ENCODE measurements around the gene LRP1B.

The LRP1B gene

GRCh38 chr2:142040556-142040955 is 90.3 kb downstream of the LRP1B start:
- no peak for DNase-seq (ENCODE audit: low read depth)

GRCh38 chr2:142038826-142039225 is 92.0 kb downstream of the LRP1B start:
- DNase-seq (ENCODE audit: low read depth): no peak

GRCh38 chr2:142037744-142038143 is 93.1 kb downstream of the LRP1B start:
- no peak for DNase-seq (ENCODE audit: low read depth)

- peak; percentile 16 for DNase-seq (ENCODE audit: low read depth)
These were observed 93.8 kb downstream of the LRP1B start for GRCh38 chr2:142037066-142037465.

- DNase-seq (ENCODE audit: low read depth): no peak
These were observed 97.4 kb downstream of the LRP1B start for GRCh38 chr2:142033393-142033792.

GRCh38 chr2:142031656-142032055 is 99.2 kb downstream of the LRP1B start:
- no peak for DNase-seq (ENCODE audit: low read depth)

- no peak for DNase-seq (ENCODE audit: low read depth)
These were observed 100.1 kb downstream of the LRP1B start for GRCh38 chr2:142030735-142031134.

GRCh38 chr2:142029974-142030373 is 100.8 kb downstream of the LRP1B start:
- DNase-seq (ENCODE audit: low read depth): no peak

GRCh38 chr2:142025394-142025793 is 105.4 kb downstream of the LRP1B start:
- DNase-seq (ENCODE audit: low read depth): no peak

- no peak for DNase-seq (ENCODE audit: low read depth)
These were observed 110.4 kb downstream of the LRP1B start for GRCh38 chr2:142020368-142020767.

GRCh38 chr2:142014536-142014935 is 116.3 kb downstream of the LRP1B start:
- no peak for DNase-seq (ENCODE audit: low read depth)

- no peak for DNase-seq (ENCODE audit: low read depth)
These were observed 118.0 kb downstream of the LRP1B start for GRCh38 chr2:142012797-142013196.

GRCh38 chr2:142010477-142011270 is 120.1 kb downstream of the LRP1B start:
- DNase-seq (ENCODE audit: low read depth): no peak

- peak; percentile 13 for DNase-seq (ENCODE audit: low read depth)
These were observed 122.6 kb downstream of the LRP1B start for GRCh38 chr2:142008135-142008744.

GRCh38 chr2:141994066-141994465 is 136.8 kb downstream of the LRP1B start:
- DNase-seq (ENCODE audit: low read depth): no peak

- no peak for DNase-seq (ENCODE audit: low read depth)
These were observed 138.1 kb downstream of the LRP1B start for GRCh38 chr2:141992695-141993094.

GRCh38 chr2:141968433-141968832 is 162.4 kb downstream of the LRP1B start:
- peak; percentile 2 for DNase-seq (ENCODE audit: low read depth)

GRCh38 chr2:141967980-141968379 is 162.8 kb downstream of the LRP1B start:
- DNase-seq (ENCODE audit: low read depth): no peak

GRCh38 chr2:141967503-141967902 is 163.3 kb downstream of the LRP1B start:
- no peak for DNase-seq (ENCODE audit: low read depth)

GRCh38 chr2:141959941-141960340 is 170.9 kb downstream of the LRP1B start:
- no peak for DNase-seq (ENCODE audit: low read depth)

GRCh38 chr2:141959016-141959415 is 171.8 kb downstream of the LRP1B start:
- no peak for DNase-seq (ENCODE audit: low read depth)

GRCh38 chr2:141957827-141958450 is 172.9 kb downstream of the LRP1B start:
- no peak for DNase-seq (ENCODE audit: low read depth)

- no peak for DNase-seq (ENCODE audit: low read depth)
These were observed 173.5 kb downstream of the LRP1B start for GRCh38 chr2:141957321-141957720.

Measured in EH (cell line).